H9 (cell line): ENCODE results near the gene PRKAR2B. TPM values are rescaled to one million over a fixed set of nuclear protein-coding genes. Genes with fewer than 3 reads are reported as not detected.

ENCODE experiments used
- DNase-seq: peaks from one replicate; pipeline ENCODE4 v3.0.0-alpha.2; 2017
- H2AFZ ChIP-seq: one replicate; pipeline ENCODE4 v1.6.1; 2013; ENCODE audit warnings: mild to moderate bottlenecking, low read length, control low read depth, moderate library complexity
- H2AK5ac ChIP-seq: 2 replicates; pipeline ENCODE4 v1.6.1; 2013; ENCODE audit warnings: low read length, control low read depth, mixed read lengths; ENCODE audit not compliant: insufficient read length
- H2BK120ac ChIP-seq: one replicate; pipeline ENCODE4 v1.6.1; 2013; ENCODE audit warnings: low read depth, mild to moderate bottlenecking, low read length, control low read depth, inconsistent platforms; ENCODE audit not compliant: poor library complexity, severe bottlenecking
- H2BK12ac ChIP-seq: 2 replicates; pipeline ENCODE4 v1.6.1; 2013; ENCODE audit warnings: low read length, control low read depth, mixed read lengths, low read depth; ENCODE audit not compliant: insufficient read length
- H2BK15ac ChIP-seq: 2 replicates; pipeline ENCODE4 v1.6.1; 2013; ENCODE audit warnings: low read depth, low read length, control low read depth
- H2BK20ac ChIP-seq: one replicate; pipeline ENCODE4 v1.6.1; 2013; ENCODE audit warnings: low read depth, mild to moderate bottlenecking, low read length, control low read depth, inconsistent platforms; ENCODE audit not compliant: poor library complexity, severe bottlenecking
- H2BK5ac ChIP-seq: 2 replicates; pipeline ENCODE4 v1.6.1; 2013; ENCODE audit warnings: low read length, control low read depth, mixed read lengths; ENCODE audit not compliant: insufficient read length
- H3K14ac ChIP-seq: 2 replicates; pipeline ENCODE4 v1.6.1; 2013; ENCODE audit warnings: low read length, control low read depth; ENCODE audit not compliant: insufficient read depth
- H3K18ac ChIP-seq: 2 replicates; pipeline ENCODE4 v1.6.1; 2013; ENCODE audit warnings: low read depth, mild to moderate bottlenecking, mixed read lengths, low read length, control low read depth; ENCODE audit not compliant: insufficient read length
- H3K23ac ChIP-seq: 2 replicates; pipeline ENCODE4 v1.6.1; 2013; ENCODE audit warnings: low read length, control low read depth, mixed read lengths, low read depth; ENCODE audit not compliant: insufficient read length
- H3K23me2 ChIP-seq: 2 replicates; pipeline ENCODE4 v1.6.1; 2013; ENCODE audit warnings: low read depth, mild to moderate bottlenecking, mixed read lengths, low read length, control low read depth; ENCODE audit not compliant: insufficient read length, poor library complexity, severe bottlenecking
- H3K27ac ChIP-seq: 2 replicates; pipeline ENCODE4 v1.5.1; 2013; ENCODE audit warnings: low read length, control low read depth, mixed read lengths, low read depth; ENCODE audit not compliant: insufficient read length
- H3K27me3 ChIP-seq: 2 replicates; pipeline ENCODE4 v1.6.1; 2013; ENCODE audit warnings: low read length, control low read depth, inconsistent platforms; ENCODE audit not compliant: insufficient read depth
- H3K4ac ChIP-seq: 2 replicates; pipeline ENCODE4 v1.6.1; 2013; ENCODE audit warnings: low read depth, mild to moderate bottlenecking, control low read depth, inconsistent platforms, low read length, moderate library complexity
- H3K4me1 ChIP-seq: 2 replicates; pipeline ENCODE4 v1.6.1; 2013; ENCODE audit warnings: low read length, control low read depth, inconsistent platforms; ENCODE audit not compliant: insufficient read depth
- H3K4me2 ChIP-seq: 2 replicates; pipeline ENCODE4 v1.6.1; 2013; ENCODE audit warnings: low read length, control low read depth, mixed read lengths; ENCODE audit not compliant: insufficient read length, insufficient read depth
- H3K56ac ChIP-seq: 2 replicates; pipeline ENCODE4 v1.6.1; 2013; ENCODE audit warnings: low read depth, mild to moderate bottlenecking, mixed read lengths, low read length, control low read depth; ENCODE audit not compliant: insufficient read length
- H3K79me1 ChIP-seq: 2 replicates; pipeline ENCODE4 v1.6.1; 2013; ENCODE audit warnings: low read depth, mild to moderate bottlenecking, moderate library complexity, low read length, control low read depth, inconsistent platforms; ENCODE audit not compliant: insufficient read depth, poor library complexity, severe bottlenecking
- H3K79me2 ChIP-seq: 2 replicates; pipeline ENCODE4 v1.6.1; 2013; ENCODE audit warnings: low read length, control low read depth, inconsistent platforms; ENCODE audit not compliant: insufficient read depth
- H3K9ac ChIP-seq: 2 replicates; pipeline ENCODE4 v1.6.1; 2013; ENCODE audit warnings: low read length, control low read depth, mixed read lengths; ENCODE audit not compliant: insufficient read length; ENCODE audit errors: extremely low read depth
- H3K9me3 ChIP-seq: one replicate; pipeline ENCODE4 v1.6.1; 2013; ENCODE audit warnings: low read depth, low read length, inconsistent platforms; ENCODE audit not compliant: control insufficient read depth
- H3T11ph ChIP-seq: one replicate; pipeline ENCODE4 v1.6.1; 2013; ENCODE audit warnings: mild to moderate bottlenecking, low read length, control low read depth, inconsistent platforms
- H4K20me1 ChIP-seq: one replicate; pipeline ENCODE4 v1.6.1; 2013; ENCODE audit not compliant: control insufficient read depth, insufficient read length, insufficient read depth
- H4K5ac ChIP-seq: 2 replicates; pipeline ENCODE4 v1.6.1; 2013; ENCODE audit warnings: low read depth, mild to moderate bottlenecking, mixed read lengths, low read length, control low read depth; ENCODE audit not compliant: insufficient read length
- H4K8ac ChIP-seq: replicated peaks from 2 replicates; pipeline ENCODE4 v1.6.1; 2013; ENCODE audit warnings: low read length, control low read depth, mixed read lengths, low read depth; ENCODE audit not compliant: insufficient read length
- H4K91ac ChIP-seq: 2 replicates; pipeline ENCODE4 v1.6.1; 2013; ENCODE audit warnings: low read depth, mild to moderate bottlenecking, moderate library complexity, mixed read lengths, low read length, control low read depth; ENCODE audit not compliant: insufficient read length
- H3K27ac Mint-ChIP-seq, 3 experiments: 2 replicates in 2 of 3; 3 replicates in 1 of 3; pipeline ENCODE4 v1.8.0; 2020 to 2021; ENCODE audit warnings: mixed read lengths in 3 of 3, mild to moderate bottlenecking in 1 of 3, moderate library complexity in 1 of 3
- H3K27me3 Mint-ChIP-seq: 2 replicates; pipeline ENCODE4 v1.8.0; 2021; ENCODE audit warnings: low read depth, mild to moderate bottlenecking, moderate library complexity, mixed read lengths
- H3K36me3 Mint-ChIP-seq, 3 experiments: 2 replicates in 2 of 3; 3 replicates in 1 of 3; pipeline ENCODE4 v1.8.0; 2020 to 2021; ENCODE audit warnings: low read depth in 3 of 3, mixed read lengths in 3 of 3; ENCODE audit not compliant: insufficient read depth in 1 of 3
- H3K4me1 Mint-ChIP-seq, 2 experiments: 2 replicates each; pipeline ENCODE4 v1.8.0; 2020; ENCODE audit warnings: mixed read lengths in 2 of 2
- H3K4me3 Mint-ChIP-seq, 2 experiments: 2 replicates in 1 of 2; 3 replicates in 1 of 2; pipeline ENCODE4 v1.8.0; 2020 to 2021; ENCODE audit warnings: mild to moderate bottlenecking in 2 of 2, mixed read lengths in 2 of 2, moderate library complexity in 1 of 2
- H3K9me3 Mint-ChIP-seq, 2 experiments: 2 replicates in 1 of 2; 3 replicates in 1 of 2; pipeline ENCODE4 v1.8.0; 2020; ENCODE audit warnings: mild to moderate bottlenecking in 2 of 2, mixed read lengths in 2 of 2, moderate library complexity in 1 of 2
- WGBS: extraction: QIAGEN DNeasy Blood & Tissue Kit; methylation state at CpG from one replicate; pipeline ENCODE4 v1.1.7; 2013; ENCODE audit warnings: missing lambda C conversion rate, low lambda C conversion rate, mixed read lengths; ENCODE audit not compliant: insufficient read length; ENCODE audit errors: extremely low coverage; 5-methylcytosine and 5-hydroxymethylcytosine counted together
- total RNA-seq: library from RNA; stranded (reverse); gene quantifications from 2 replicates; pipeline ENCODE4 v1.2.1, GENCODE V29; 2021
- TF ChIP-seq, protein P1 (sequence below): fragments of 200-600 bp; sonication (generic); conservative IDR thresholded peaks from 3 replicates; pipeline ENCODE4 v1.8.0; 2021; ENCODE audit warnings: antibody characterized with exemption, mild to moderate bottlenecking

PRKAR2B gene
- total RNA-seq, 1 experiment from 2014 or later: 16.6 TPM

DNA sequence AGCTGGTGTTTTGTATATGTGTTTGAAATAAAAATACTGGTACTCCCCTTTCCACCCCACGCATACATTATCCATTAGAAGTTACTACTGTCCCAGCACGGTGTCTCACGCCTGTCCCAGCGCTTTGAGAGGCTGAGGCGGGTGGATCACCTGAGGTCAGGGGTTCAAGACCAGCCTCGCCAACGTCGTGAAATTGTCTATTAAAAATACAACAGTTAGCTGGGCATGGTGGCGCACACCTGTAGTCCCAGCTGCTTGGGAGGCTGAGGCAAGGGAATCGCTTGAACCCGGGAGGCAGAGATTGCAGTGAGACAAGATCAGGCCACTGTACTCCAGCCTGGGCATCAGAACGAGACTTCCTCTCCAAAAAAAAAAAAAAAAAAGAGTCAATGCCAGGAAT is 127.0 kb downstream of the PRKAR2B start:
- Histone ChIP-seq H3T11ph (no peak overlapping the region), H4K5ac (no peak overlapping the region), H2AFZ (no peak overlapping the region), H3K9me3 (no peaks in the 10 kb centered on the region), H3K9ac (no peak overlapping the region), H3K14ac (no peak overlapping the region), H2AK5ac (no peak overlapping the region), H3K27me3 (no peaks in the 10 kb centered on the region), H3K4ac (no peak overlapping the region), H2BK15ac (no peak overlapping the region), H2BK12ac (no peak overlapping the region), H3K23me2 (peaks cover 5% of the 10 kb centered on the region), H3K4me2 (no peak overlapping the region), H3K27ac (no peak overlapping the region), H4K20me1 (no peaks in the 10 kb centered on the region), H2BK120ac (no peak overlapping the region), H4K91ac (no peak overlapping the region), H3K18ac (no peak overlapping the region), H3K79me1 (no peaks in the 10 kb centered on the region), H3K4me1 (no peaks in the 10 kb centered on the region), H3K23ac (no peak overlapping the region), H3K79me2 (peaks cover 3% of the 10 kb centered on the region; the same call in 1 of the 2 replicates), H2BK5ac (no peak overlapping the region), H2BK20ac (no peak overlapping the region), H3K56ac (no peak overlapping the region), H4K8ac (no peak overlapping the region)
- Mint-ChIP-seq H3K9me3 (peaks cover 0 to 3% of the 10 kb centered on the region in 2 experiments; a peak in 2 of 5 replicates), H3K27ac (no peak overlapping the region; a peak in 1 of 7 replicates), H3K36me3 (peaks cover 0 to 5% (median 4%) of the 10 kb centered on the region in 3 experiments; a peak in 2 of 7 replicates), H3K27me3 (no peaks in the 10 kb centered on the region; the same call in 1 of the 2 replicates), H3K4me1 (peaks cover 38 to 39% of the 10 kb centered on the region in 2 experiments), H3K4me3 (peak overlapping the region in 1 of 2 experiments; percentile 48; a peak in 1 of 5 replicates)
- WGBS: no CpG with 5 or more reads among the region's 12 CpGs
- DNase-seq: no peak
- TF ChIP-seq, protein P1, sequence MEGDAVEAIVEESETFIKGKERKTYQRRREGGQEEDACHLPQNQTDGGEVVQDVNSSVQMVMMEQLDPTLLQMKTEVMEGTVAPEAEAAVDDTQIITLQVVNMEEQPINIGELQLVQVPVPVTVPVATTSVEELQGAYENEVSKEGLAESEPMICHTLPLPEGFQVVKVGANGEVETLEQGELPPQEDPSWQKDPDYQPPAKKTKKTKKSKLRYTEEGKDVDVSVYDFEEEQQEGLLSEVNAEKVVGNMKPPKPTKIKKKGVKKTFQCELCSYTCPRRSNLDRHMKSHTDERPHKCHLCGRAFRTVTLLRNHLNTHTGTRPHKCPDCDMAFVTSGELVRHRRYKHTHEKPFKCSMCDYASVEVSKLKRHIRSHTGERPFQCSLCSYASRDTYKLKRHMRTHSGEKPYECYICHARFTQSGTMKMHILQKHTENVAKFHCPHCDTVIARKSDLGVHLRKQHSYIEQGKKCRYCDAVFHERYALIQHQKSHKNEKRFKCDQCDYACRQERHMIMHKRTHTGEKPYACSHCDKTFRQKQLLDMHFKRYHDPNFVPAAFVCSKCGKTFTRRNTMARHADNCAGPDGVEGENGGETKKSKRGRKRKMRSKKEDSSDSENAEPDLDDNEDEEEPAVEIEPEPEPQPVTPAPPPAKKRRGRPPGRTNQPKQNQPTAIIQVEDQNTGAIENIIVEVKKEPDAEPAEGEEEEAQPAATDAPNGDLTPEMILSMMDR: no peak
